NCI-H2107 (cell line): ENCODE data around the gene COX4I1.

Experiments used
- DNase-seq: peaks from one replicate; lab custom pipeline; 2025; lab: John Stamatoyannopoulos, UW

The COX4I1 gene

GRCh38 chr16:85799497-85800320, at the start of gene COX4I1, which contains the start of gene EMC8:
TSS of gene COX4I1 (plus strand) at chr16:85799695. CDS start at chr16:85801206, 1,511 bp downstream.
TSS of gene EMC8 (minus strand) at chr16:85799544. CDS start at chr16:85799295, 249 bp downstream.
- peak; percentile 81 for DNase-seq

GRCh38 chr16:85749771-85750145, 49.7 kb upstream of the COX4I1 start:
- no peak for DNase-seq

- DNase-seq = no peak
Measured at GRCh38 chr16:85750146-85750826, 49.2 kb upstream of the COX4I1 start.

GRCh38 chr16:85750827-85751697, 48.4 kb upstream of the COX4I1 start, which contains the start of gene C16orf74:
TSS of gene C16orf74 (minus strand) at chr16:85751096. CDS start at chr16:85735217, 15,879 bp downstream.
- no peak for DNase-seq

GRCh38 chr16:85751698-85752501, 47.6 kb upstream of the COX4I1 start:
- DNase-seq = no peak

- DNase-seq = no peak
Measured at GRCh38 chr16:85752511-85753420, 46.7 kb upstream of the COX4I1 start.

GRCh38 chr16:85753559-85753958, 45.9 kb upstream of the COX4I1 start:
- DNase-seq = no peak

GRCh38 chr16:85753976-85754375, 45.5 kb upstream of the COX4I1 start:
- no peak for DNase-seq

- DNase-seq = no peak
Measured at GRCh38 chr16:85754413-85754812, 45.1 kb upstream of the COX4I1 start.

- no peak for DNase-seq
Measured at GRCh38 chr16:85755929-85756768, 43.3 kb upstream of the COX4I1 start.

GRCh38 chr16:85757341-85757822, 42.1 kb upstream of the COX4I1 start:
- no peak for DNase-seq

- no peak for DNase-seq
Measured at GRCh38 chr16:85759136-85759535, 40.4 kb upstream of the COX4I1 start.

GRCh38 chr16:85759631-85760419, 39.7 kb upstream of the COX4I1 start:
- no peak for DNase-seq

GRCh38 chr16:85761861-85762260, 37.6 kb upstream of the COX4I1 start:
- DNase-seq = no peak

GRCh38 chr16:85762970-85763369, 36.5 kb upstream of the COX4I1 start:
- DNase-seq = no peak

- DNase-seq = no peak
Measured at GRCh38 chr16:85763616-85764015, 35.9 kb upstream of the COX4I1 start.

- DNase-seq = no peak
Measured at GRCh38 chr16:85765211-85765610, 34.3 kb upstream of the COX4I1 start.

- no peak for DNase-seq
Measured at GRCh38 chr16:85765767-85766166, 33.7 kb upstream of the COX4I1 start.
